IPS DF 6.9 (cell line): ENCODE data around the gene IGSF6.

Experiments
- DNase-seq: peaks from one replicate; pipeline ENCODE4 v3.0.0-alpha.2; 2013; ENCODE audit warnings: low read depth, low spot score
- H3K27ac ChIP-seq: one replicate; pipeline ENCODE4 v1.5.1; 2013; ENCODE audit warnings: low read length, control low read depth
- H3K27me3 ChIP-seq: 2 replicates; pipeline ENCODE4 v1.6.1; 2013; ENCODE audit warnings: mild to moderate bottlenecking, low read length; ENCODE audit not compliant: control insufficient read depth, insufficient read depth
- H3K36me3 ChIP-seq: 2 replicates; pipeline ENCODE4 v1.6.1; 2013; ENCODE audit warnings: low read length; ENCODE audit not compliant: control insufficient read depth, insufficient read depth
- H3K4me1 ChIP-seq: 2 replicates; pipeline ENCODE4 v1.6.1; 2013; ENCODE audit warnings: low read length; ENCODE audit not compliant: control insufficient read depth, insufficient read depth
- H3K4me3 ChIP-seq: 2 replicates; pipeline ENCODE4 v1.5.1; 2013; ENCODE audit warnings: mild to moderate bottlenecking, low read length
- H3K9me3 ChIP-seq: 2 replicates; pipeline ENCODE4 v1.6.1; 2013; ENCODE audit warnings: low read length, inconsistent platforms; ENCODE audit not compliant: control insufficient read depth, insufficient read depth
- WGBS: extraction: QIAGEN DNeasy Blood & Tissue Kit; methylation state at CpG from one replicate; pipeline ENCODE4 v1.1.7; 2013; ENCODE audit warnings: mixed read lengths, missing lambda C conversion rate; ENCODE audit not compliant: insufficient read length, insufficient coverage; 5-methylcytosine and 5-hydroxymethylcytosine counted together

The IGSF6 gene

GRCh38 chr16:21603928-21604327, 48.5 kb downstream of the IGSF6 start:
- no peak for DNase-seq
- no CpG with 5 or more reads among the region's 3 CpGs for WGBS
- Histone ChIP-seq H3K4me1 (peaks cover under 1% of the 10 kb centered on the region; the same call in 1 of the 2 replicates), H3K36me3 (no peaks in the 10 kb centered on the region), H3K9me3 (no peaks in the 10 kb centered on the region), H3K4me3 (no peak overlapping the region), H3K27me3 (no peaks in the 10 kb centered on the region), H3K27ac (no peak overlapping the region)

DNA sequence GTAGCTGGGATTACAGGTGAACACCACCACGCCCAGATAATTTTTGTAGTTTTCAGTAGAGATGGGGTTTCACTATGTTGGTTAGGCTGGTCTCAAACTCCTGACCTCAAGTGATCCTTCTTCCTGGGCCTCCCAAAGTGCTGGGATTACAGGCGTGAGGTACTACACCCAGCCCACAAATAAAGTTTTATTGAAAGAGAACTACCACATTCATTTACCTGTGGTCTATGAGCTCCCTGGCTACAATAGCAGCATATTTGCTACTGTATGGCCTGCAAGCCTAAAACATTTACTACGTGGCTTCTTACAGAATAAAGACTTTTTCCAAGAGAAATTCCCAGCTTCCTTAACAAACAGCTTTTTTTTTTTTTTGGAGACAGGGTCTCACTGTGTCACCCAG, 49.6 kb downstream of the IGSF6 start:
- no peak overlapping the region for H3K27ac ChIP-seq
- H3K36me3 ChIP-seq: no peaks in the 10 kb centered on the region
- H3K27me3 ChIP-seq: no peaks in the 10 kb centered on the region
- no peaks in the 10 kb centered on the region for H3K9me3 ChIP-seq
- H3K4me3 ChIP-seq: no peak overlapping the region
- no CpG with 5 or more reads among the region's 3 CpGs for WGBS
- no peak for DNase-seq
- no peaks in the 10 kb centered on the region for H3K4me1 ChIP-seq

DNA sequence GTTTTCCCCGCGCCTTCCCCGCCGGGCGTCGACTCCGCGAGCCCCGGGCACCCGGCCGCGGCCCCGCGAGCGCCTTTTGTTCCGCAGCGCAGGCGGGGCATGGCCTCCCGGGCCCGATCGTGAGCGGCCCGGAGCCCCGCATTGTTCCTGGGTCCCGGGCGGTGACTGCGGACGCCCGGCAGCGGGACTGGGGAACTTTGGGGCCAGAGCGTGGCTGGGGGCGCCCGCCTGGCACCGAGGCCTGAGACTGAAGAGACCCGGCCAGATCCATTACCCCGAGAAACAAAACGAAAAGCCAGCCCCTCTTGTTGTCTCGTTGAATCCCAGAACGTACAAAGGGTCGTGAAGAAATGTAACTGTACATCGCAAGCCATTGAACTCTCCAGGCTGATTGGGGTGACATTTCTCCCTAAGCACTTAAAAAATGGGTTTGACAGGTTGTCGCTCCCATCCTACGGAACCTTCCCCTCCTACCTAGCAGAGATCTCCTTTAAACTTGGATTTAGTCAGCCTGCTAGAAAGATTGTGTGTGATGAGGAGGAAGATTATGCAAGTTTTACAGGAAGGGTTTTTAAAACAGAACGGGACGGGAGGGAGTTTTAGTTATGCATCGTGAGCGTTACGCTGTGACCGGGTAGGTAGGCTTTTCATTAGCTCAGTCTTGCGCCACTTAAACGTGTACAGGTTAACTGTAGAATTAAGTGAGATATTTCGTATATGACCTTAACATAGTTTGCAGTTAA, 52.2 kb downstream of the IGSF6 start:
- Histone ChIP-seq H3K27ac (no peak overlapping the region), H3K27me3 (no peaks in the 10 kb centered on the region), H3K4me1 (no peaks in the 10 kb centered on the region), H3K36me3 (no peaks in the 10 kb centered on the region), H3K4me3 (peak overlapping the region; percentile 92), H3K9me3 (no peaks in the 10 kb centered on the region)
- no CpG with 5 or more reads among the region's 52 CpGs for WGBS
- DNase-seq: no peak

DNA sequence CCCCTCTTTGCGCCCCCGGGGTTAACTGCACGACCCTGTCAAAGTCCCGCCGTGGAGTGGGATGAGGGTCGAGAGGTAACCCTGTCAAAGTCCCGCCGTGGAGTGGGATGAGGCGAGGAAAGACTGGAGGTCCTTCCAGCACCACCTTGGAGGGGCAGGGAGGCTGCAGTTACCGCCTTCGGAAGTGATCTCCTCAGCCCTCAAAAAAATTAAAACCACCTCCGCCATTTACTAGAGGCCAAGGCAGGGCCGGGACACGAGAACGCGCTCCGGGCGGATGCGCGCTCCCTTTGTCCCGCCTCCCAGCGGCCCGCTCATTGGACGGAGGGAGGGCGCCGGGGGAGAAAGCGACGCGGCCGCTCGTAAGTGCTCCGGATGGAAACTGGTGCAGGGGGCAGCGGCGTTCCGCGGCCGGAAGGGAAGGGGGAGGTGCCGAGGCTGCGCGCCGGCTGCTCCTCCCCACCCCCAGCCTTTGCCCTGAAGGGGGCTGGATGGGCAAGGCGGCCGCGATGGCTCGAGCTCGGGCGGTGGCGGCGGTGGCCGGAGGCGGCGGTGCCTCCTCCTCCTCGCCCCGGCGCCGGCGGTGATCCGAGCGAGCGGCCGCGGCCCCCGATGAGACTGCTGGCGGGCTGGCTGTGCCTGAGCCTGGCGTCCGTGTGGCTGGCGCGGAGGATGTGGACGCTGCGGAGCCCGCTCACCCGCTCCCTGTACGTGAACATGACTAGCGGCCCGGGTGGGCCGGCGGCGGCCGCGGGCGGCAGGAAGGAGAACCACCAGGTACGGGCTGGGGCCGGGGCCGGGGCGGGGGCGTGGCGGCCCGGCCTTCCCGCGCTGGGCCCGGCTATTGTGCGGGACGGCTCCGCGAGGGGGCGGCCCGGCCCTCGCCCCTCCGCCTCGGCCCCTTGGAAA, 53.0 kb downstream of the IGSF6 start, which contains the start of gene METTL9:
Gene METTL9 (plus strand): TSS at position 456 of the 909 bp plus-strand sequence. CDS start 157 bp downstream, at position 613.
- peak; percentile 84 for DNase-seq
- no CpG with 5 or more reads among the region's 100 CpGs for WGBS
- H3K27me3 ChIP-seq: no peaks in the 10 kb centered on the region
- H3K4me3 ChIP-seq: peak within 1 kb of the TSS; percentile 92
- no peaks in the 10 kb centered on the region for H3K4me1 ChIP-seq
- no peaks in the 10 kb centered on the region for H3K9me3 ChIP-seq
- no peaks in the 10 kb centered on the region for H3K36me3 ChIP-seq
- H3K27ac ChIP-seq: no peak within 1 kb of the TSS

DNA sequence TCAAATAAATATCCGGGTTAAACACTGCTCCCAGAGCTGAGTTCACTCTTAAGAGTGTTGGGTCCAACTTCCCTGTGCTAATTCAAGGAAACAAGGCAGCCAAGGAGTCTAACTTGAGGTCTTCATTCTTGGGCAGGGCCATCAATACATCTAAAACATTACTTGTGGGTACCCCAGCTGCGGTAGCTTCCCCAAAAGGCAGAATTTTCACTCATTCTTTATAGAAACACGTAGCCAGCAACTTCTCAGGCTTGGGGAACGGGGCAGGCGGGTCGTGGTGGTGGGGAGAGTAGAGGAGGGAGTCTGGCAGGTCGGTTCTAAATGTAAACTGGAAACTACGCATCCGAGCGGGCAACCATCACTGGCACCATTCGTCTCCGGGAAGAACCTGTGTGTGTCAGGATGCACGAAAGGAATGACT, 53.7 kb downstream of the IGSF6 start:
- H3K4me3 ChIP-seq: peak overlapping the region; percentile 83
- H3K4me1 ChIP-seq: no peaks in the 10 kb centered on the region
- no peaks in the 10 kb centered on the region for H3K9me3 ChIP-seq
- no peaks in the 10 kb centered on the region for H3K27me3 ChIP-seq
- H3K27ac ChIP-seq: no peak overlapping the region
- no peaks in the 10 kb centered on the region for H3K36me3 ChIP-seq
- no CpG with 5 or more reads among the region's 13 CpGs for WGBS
- DNase-seq: no peak

GRCh38 chr16:21598206-21598605, 54.2 kb downstream of the IGSF6 start:
- no CpG with 5 or more reads among the region's 12 CpGs for WGBS
- Histone ChIP-seq H3K36me3 (no peaks in the 10 kb centered on the region), H3K27ac (no peak overlapping the region), H3K4me3 (no peak overlapping the region; the same call in 1 of the 2 replicates), H3K4me1 (no peaks in the 10 kb centered on the region), H3K9me3 (no peaks in the 10 kb centered on the region), H3K27me3 (no peaks in the 10 kb centered on the region)
- no peak for DNase-seq

GRCh38 chr16:21597561-21598030, 54.8 kb downstream of the IGSF6 start:
- Histone ChIP-seq H3K36me3 (no peaks in the 10 kb centered on the region), H3K4me1 (no peaks in the 10 kb centered on the region), H3K9me3 (no peaks in the 10 kb centered on the region), H3K4me3 (no peak overlapping the region), H3K27me3 (no peaks in the 10 kb centered on the region), H3K27ac (no peak overlapping the region)
- DNase-seq: no peak
- WGBS: no CpG with 5 or more reads among the region's 2 CpGs

- Histone ChIP-seq H3K4me1 (no peaks in the 10 kb centered on the region), H3K9me3 (no peaks in the 10 kb centered on the region), H3K4me3 (no peak overlapping the region), H3K27me3 (no peaks in the 10 kb centered on the region), H3K27ac (no peak overlapping the region), H3K36me3 (no peaks in the 10 kb centered on the region)
- no peak for DNase-seq
- WGBS: no CpG with 5 or more reads among the region's 7 CpGs
These were observed 58.7 kb downstream of the IGSF6 start for GRCh38 chr16:21593530-21594289.

GRCh38 chr16:21592191-21592590, 60.2 kb downstream of the IGSF6 start:
- H3K4me3 ChIP-seq: no peak overlapping the region
- no peak for DNase-seq

DNA sequence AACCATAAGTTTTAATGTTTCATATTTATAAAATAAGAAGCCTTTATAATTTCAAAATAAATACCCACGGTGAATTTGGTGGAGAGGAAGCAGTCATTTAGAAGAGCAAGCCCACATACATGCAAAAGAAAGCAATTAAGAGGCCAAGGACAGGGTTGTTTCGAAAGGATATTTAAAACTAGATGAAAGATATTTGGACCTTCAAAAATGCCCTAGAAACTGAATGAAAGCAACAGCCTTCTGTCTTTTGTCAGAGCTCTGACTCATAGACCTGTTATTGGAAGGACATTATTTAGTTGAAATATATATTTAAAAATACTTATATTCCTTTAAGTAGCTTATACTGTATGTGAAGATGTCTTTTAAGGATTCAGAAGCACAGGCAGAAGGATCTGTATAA, 61.6 kb downstream of the IGSF6 start:
- Histone ChIP-seq H3K36me3 (no peaks in the 10 kb centered on the region), H3K27me3 (no peaks in the 10 kb centered on the region), H3K4me3 (no peak overlapping the region), H3K9me3 (no peaks in the 10 kb centered on the region), H3K27ac (no peak overlapping the region), H3K4me1 (no peaks in the 10 kb centered on the region)
- no peak for DNase-seq
- no CpG with 5 or more reads among the region's 2 CpGs for WGBS

More at GRCh38 chr16:21592191-21592590, 60.2 kb downstream of the IGSF6 start:
- H3K9me3 ChIP-seq: no peaks in the 10 kb centered on the region
- no CpG with 5 or more reads among the region's 9 CpGs for WGBS
- no peaks in the 10 kb centered on the region for H3K36me3 ChIP-seq
- H3K4me1 ChIP-seq: no peaks in the 10 kb centered on the region
- no peaks in the 10 kb centered on the region for H3K27me3 ChIP-seq
- H3K27ac ChIP-seq: no peak overlapping the region
